ENCODE results near the gene STUM.

- TF ChIP-seq CTCF (IDR thresholded peaks at IDR 0.05; ENCODE audit: low read length) = no peak
- TF ChIP-seq EZH2 (optimal IDR thresholded peaks at IDR 0.05; ENCODE audit: low read depth, low read length) = no peak
These were observed 86.9 kb downstream of the STUM start for GRCh38 chr1:226635456-226635941.
